Neuronal stem cell (in vitro differentiated cells): ENCODE data around the gene TINCR.
"Not testable (repeated sequence)": the region's sequence is repeated elsewhere in the genome, so short reads cannot be mapped to it uniquely, and the experiment has no call there.

Experiments used
- DNase-seq: peaks from one replicate; pipeline ENCODE4 v3.0.0-alpha.2; 2013; ENCODE audit warnings: low spot score
- H2AFZ ChIP-seq: one replicate; pipeline ENCODE4 v1.6.1; 2013; ENCODE audit warnings: mild to moderate bottlenecking, low read length, inconsistent platforms
- H2AK5ac ChIP-seq: 2 replicates; pipeline ENCODE4 v1.6.1; 2013; ENCODE audit warnings: low read depth, mild to moderate bottlenecking, inconsistent platforms, low read length, moderate library complexity, mixed read lengths
- H2BK120ac ChIP-seq: 2 replicates; pipeline ENCODE4 v1.6.1; 2013; ENCODE audit warnings: low read depth, mild to moderate bottlenecking, inconsistent platforms, low read length, moderate library complexity, mixed read lengths
- H2BK12ac ChIP-seq: one replicate; pipeline ENCODE4 v1.6.1; 2013; ENCODE audit warnings: low read length, inconsistent platforms
- H2BK15ac ChIP-seq: 2 replicates; pipeline ENCODE4 v1.6.1; 2013; ENCODE audit warnings: mild to moderate bottlenecking, low read length, inconsistent platforms, mixed read lengths
- H2BK5ac ChIP-seq: one replicate; pipeline ENCODE4 v1.6.1; 2013; ENCODE audit warnings: inconsistent platforms, mild to moderate bottlenecking, low read length, moderate library complexity
- H3K14ac ChIP-seq: one replicate; pipeline ENCODE4 v1.6.1; 2013; ENCODE audit warnings: low read length, inconsistent platforms
- H3K18ac ChIP-seq: 2 replicates; pipeline ENCODE4 v1.6.1; 2013; ENCODE audit warnings: low read length, inconsistent platforms
- H3K23ac ChIP-seq: 2 replicates; pipeline ENCODE4 v1.6.1; 2013; ENCODE audit warnings: low read depth, mild to moderate bottlenecking, mixed read lengths, low read length, inconsistent platforms; ENCODE audit not compliant: poor library complexity
- H3K27ac ChIP-seq: replicated peaks from 3 replicates; pipeline ENCODE4 v1.5.1; 2013; ENCODE audit warnings: low read length, inconsistent platforms
- H3K27me3 ChIP-seq, 3 experiments: 2 replicates each; pipeline ENCODE4 v1.6.1; 2013; ENCODE audit warnings: low read length in 3 of 3, mild to moderate bottlenecking in 2 of 3, inconsistent platforms in 1 of 3, low read depth in 1 of 3, mixed read lengths in 1 of 3, moderate library complexity in 1 of 3; ENCODE audit not compliant: control insufficient read depth in 3 of 3, insufficient read depth in 3 of 3
- H3K36me3 ChIP-seq, 2 donors: replicated peaks in 1 of 2; 2 replicates each; pipeline ENCODE4 v1.6.1; 2013; ENCODE audit warnings: low read length in 2 of 2; ENCODE audit not compliant: control insufficient read depth in 2 of 2, insufficient read depth in 2 of 2
- H3K4ac ChIP-seq: 2 replicates; pipeline ENCODE4 v1.6.1; 2013; ENCODE audit warnings: inconsistent platforms, mild to moderate bottlenecking, low read length, moderate library complexity
- H3K4me1 ChIP-seq, 2 donors: 1 replicate in 1 of 2; 2 replicates in 1 of 2; pipeline ENCODE4 v1.6.1; 2013; ENCODE audit warnings: low read length in 2 of 2, low read depth in 1 of 2; ENCODE audit not compliant: control insufficient read depth in 2 of 2, insufficient read depth in 1 of 2
- H3K4me2 ChIP-seq: one replicate; pipeline ENCODE4 v1.6.1; 2013; ENCODE audit warnings: mild to moderate bottlenecking, low read length, inconsistent platforms; ENCODE audit not compliant: insufficient read depth, poor library complexity, severe bottlenecking
- H3K4me3 ChIP-seq, 2 donors: 2 replicates each; pipeline ENCODE4 v1.5.1; 2013; ENCODE audit warnings: low read length in 2 of 2, mild to moderate bottlenecking in 2 of 2, inconsistent platforms in 1 of 2, moderate library complexity in 1 of 2
- H3K79me1 ChIP-seq: one replicate; pipeline ENCODE4 v1.6.1; 2013; ENCODE audit warnings: low read depth, mild to moderate bottlenecking, inconsistent platforms, low read length, moderate library complexity
- H3K9ac ChIP-seq: one replicate; pipeline ENCODE4 v1.6.1; 2013; ENCODE audit warnings: mild to moderate bottlenecking, low read depth, low read length, inconsistent platforms; ENCODE audit not compliant: poor library complexity
- H3K9me3 ChIP-seq, 2 donors: replicated peaks in 1 of 2; 2 replicates each; pipeline versions ENCODE3 to v1.6.1; 2013; ENCODE audit warnings: low read length in 2 of 2, mild to moderate bottlenecking in 2 of 2, inconsistent platforms in 1 of 2, low read depth in 1 of 2, mixed read lengths in 1 of 2, moderate library complexity in 1 of 2; ENCODE audit not compliant: control insufficient read depth in 2 of 2, insufficient read depth in 1 of 2
- H4K8ac ChIP-seq: one replicate; pipeline ENCODE4 v1.6.1; 2013; ENCODE audit warnings: low read depth, mild to moderate bottlenecking, inconsistent platforms, low read length, moderate library complexity
- H4K91ac ChIP-seq: one replicate; pipeline ENCODE4 v1.6.1; 2013; ENCODE audit warnings: low read length, low read depth, mild to moderate bottlenecking, inconsistent platforms; ENCODE audit not compliant: poor library complexity
- WGBS, 2 donors: extraction: QIAGEN DNeasy Blood & Tissue Kit; methylation state at CpG; one replicate each; pipeline ENCODE4 v1.1.7; 2013; ENCODE audit warnings: missing lambda C conversion rate in 2 of 2, mixed read lengths in 1 of 2; ENCODE audit not compliant: insufficient read length in 2 of 2, insufficient replicate concordance in 1 of 2; ENCODE audit errors: extremely low coverage in 2 of 2; 5-methylcytosine and 5-hydroxymethylcytosine counted together

The TINCR gene

DNA sequence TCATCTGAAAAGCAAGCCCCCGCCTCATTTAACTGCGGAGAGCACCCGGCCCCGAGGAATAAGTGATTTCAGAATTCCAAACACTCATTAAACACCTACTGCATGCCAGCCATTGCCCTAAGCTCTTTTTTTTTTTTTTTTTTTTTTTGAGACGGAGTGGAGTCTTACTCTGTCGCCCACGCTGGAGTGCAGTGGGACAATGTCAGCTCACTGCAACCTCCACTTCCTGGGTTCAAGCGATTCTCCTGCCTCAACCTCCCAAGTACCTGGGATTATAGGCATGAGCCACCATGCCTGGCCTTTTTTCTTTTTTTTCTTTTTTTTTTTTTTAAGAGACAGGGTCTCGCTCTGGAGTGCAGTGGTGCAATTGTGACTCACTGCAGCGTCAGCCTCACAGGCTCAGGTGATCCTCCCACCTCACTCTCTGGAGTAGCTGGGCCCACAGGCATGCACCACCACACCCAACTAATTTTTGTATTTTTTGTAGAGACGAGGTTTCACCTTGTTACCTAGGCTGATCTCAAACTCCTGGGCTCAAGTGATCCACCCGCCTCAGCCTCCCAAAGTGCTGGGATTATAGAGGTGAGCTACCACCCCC lies 30.7 kb downstream of the TINCR start:
- Histone ChIP-seq H2BK5ac (peak overlapping the region; percentile 90), H2AFZ (peak overlapping the region; percentile 68), H3K27ac (peak overlapping the region; percentile 62), H3K9ac (peak overlapping the region; percentile 12), H2BK15ac (peak overlapping the region; percentile 27), H2BK120ac (peak overlapping the region; percentile 56), H3K18ac (peak overlapping the region; percentile 98), H3K4me2 (peak overlapping the region; percentile 67), H3K9me3 (peaks cover 6 to 20% of the 10 kb centered on the region in 2 donors), H3K4me1 (peaks cover 19 to 24% of the 10 kb centered on the region in 2 donors), H2AK5ac (peak overlapping the region; percentile 78), H2BK12ac (peak overlapping the region; percentile 89)
- H3K23ac ChIP-seq, H4K91ac ChIP-seq, H4K8ac ChIP-seq, H3K79me1 ChIP-seq, DNase-seq, H3K4me3 ChIP-seq, H3K27me3 ChIP-seq, H3K14ac ChIP-seq, H3K4ac ChIP-seq, H3K36me3 ChIP-seq: not testable (repeated sequence)
- no CpG with 5 or more reads among the region's 12 CpGs for WGBS, 2 donors

DNA sequence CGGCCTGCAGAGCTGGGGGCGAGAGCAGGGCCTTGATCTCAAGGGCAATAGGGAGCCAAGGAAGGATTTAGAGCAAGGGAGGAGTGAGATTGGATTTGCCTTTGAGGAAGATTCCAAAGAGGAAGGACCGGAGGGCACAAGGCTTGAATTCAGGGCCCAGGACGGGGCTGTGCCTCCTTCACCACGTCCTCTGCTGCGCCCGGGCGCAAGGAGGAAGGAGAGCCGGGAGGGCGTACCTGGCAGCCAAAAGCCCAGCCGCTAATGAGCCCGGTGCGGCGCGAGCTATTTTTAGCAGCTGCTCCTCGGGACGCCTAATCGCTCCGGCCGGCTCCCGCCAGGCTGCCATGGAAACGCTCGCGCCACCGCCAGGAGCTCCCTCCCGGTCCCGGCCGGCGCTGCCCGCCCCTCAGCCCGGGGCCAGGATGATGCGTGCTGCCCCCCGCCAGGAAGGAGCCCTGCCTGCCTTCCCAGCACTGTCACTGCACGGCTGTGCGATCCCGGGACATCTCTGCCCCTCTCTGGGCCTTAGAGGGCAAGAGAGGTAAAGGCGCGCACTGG lies 31.3 kb downstream of the TINCR start:
- peak overlapping the region; percentile 62 for H2BK15ac ChIP-seq
- peak overlapping the region; percentile 78 for H2AK5ac ChIP-seq
- H3K4me3 ChIP-seq, result no peak overlapping the region
- H2AFZ ChIP-seq, result peak overlapping the region; percentile 68
- no peak overlapping the region for H3K4ac ChIP-seq
- no peaks in the 10 kb centered on the region for H3K36me3 ChIP-seq
- H2BK12ac ChIP-seq, result peak overlapping the region; percentile 89
- no CpG with 5 or more reads among the region's 38 CpGs for WGBS, 2 donors
- H4K91ac ChIP-seq, result no peak overlapping the region
- no peaks in the 10 kb centered on the region for H3K79me1 ChIP-seq
- peak; percentile 85 for DNase-seq
- peak overlapping the region; percentile 78 for H4K8ac ChIP-seq
- no peak overlapping the region for H3K23ac ChIP-seq
- no peak overlapping the region for H3K14ac ChIP-seq
- H3K27ac ChIP-seq, result peak overlapping the region; percentile 92
- peak overlapping the region; percentile 2 for H2BK120ac ChIP-seq
- peak overlapping the region; percentile 67 for H3K4me2 ChIP-seq
- H3K18ac ChIP-seq, result peak overlapping the region; percentile 98
- H3K27me3 ChIP-seq, result no peaks in the 10 kb centered on the region
- peaks cover 19 to 24% of the 10 kb centered on the region in 2 donors for H3K4me1 ChIP-seq
- peaks cover 6 to 20% of the 10 kb centered on the region in 2 donors for H3K9me3 ChIP-seq
- H3K9ac ChIP-seq, result peak overlapping the region; percentile 12
- H2BK5ac ChIP-seq, result peak overlapping the region; percentile 90

DNA sequence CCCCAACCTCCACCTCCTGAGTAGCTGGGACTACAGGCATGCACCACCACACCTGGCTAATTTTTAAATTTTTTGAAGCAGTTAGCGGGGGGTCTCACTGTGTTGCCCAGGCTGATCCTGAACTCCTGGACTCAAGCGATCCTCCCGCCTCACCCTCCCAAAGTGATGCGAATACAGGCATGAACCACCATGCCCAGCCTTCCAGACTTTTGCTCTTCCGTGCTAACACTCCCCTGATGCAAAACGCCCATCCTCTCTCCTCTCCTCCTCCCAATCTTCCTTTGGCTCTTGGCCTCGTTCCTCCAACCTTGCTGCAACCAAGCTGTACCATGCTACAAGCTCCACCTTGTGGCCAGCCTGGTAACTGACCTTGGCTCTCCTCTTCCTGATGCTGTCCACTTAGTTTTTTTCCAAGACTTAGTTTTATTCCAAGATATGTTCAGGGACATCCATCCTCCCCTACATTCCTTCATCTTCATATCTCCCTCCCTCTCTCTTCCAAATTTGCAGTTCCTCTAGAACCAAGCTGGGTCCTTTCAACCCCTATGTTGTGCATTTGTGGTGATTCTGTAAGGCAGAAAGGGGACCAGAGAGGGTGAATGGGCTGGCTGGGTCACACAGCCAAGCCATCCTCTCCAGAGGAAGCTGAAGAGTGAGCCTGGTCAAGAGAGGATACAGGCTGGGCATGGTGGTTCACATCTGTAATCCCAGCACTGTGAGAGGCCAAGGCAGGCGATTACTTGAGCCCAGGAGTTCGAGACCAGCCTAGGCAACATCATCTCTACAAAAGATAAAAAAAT lies 32.8 kb downstream of the TINCR start:
- Histone ChIP-seq H2BK12ac (no peak overlapping the region), H3K27ac (no peak overlapping the region), H3K79me1 (no peaks in the 10 kb centered on the region), H3K9ac (no peak overlapping the region), H2BK15ac (peak overlapping the region; percentile 69), H2BK5ac (no peak overlapping the region), H4K8ac (no peak overlapping the region), H3K23ac (no peak overlapping the region), H3K14ac (no peak overlapping the region), H2AK5ac (peak overlapping the region; percentile 23), H3K18ac (no peak overlapping the region), H3K4ac (no peak overlapping the region), H3K9me3 (peaks cover 6 to 20% of the 10 kb centered on the region in 2 donors), H3K4me1 (peaks cover 19 to 24% of the 10 kb centered on the region in 2 donors), H3K27me3 (no peaks in the 10 kb centered on the region), H4K91ac (no peak overlapping the region), H3K4me3 (no peak overlapping the region), H2BK120ac (no peak overlapping the region), H3K36me3 (no peaks in the 10 kb centered on the region), H3K4me2 (no peak overlapping the region), H2AFZ (no peak overlapping the region)
- no peak for DNase-seq
- WGBS, 2 donors, result no CpG with 5 or more reads among the region's 9 CpGs

- Histone ChIP-seq H3K9ac (no peak overlapping the region), H3K18ac (peak overlapping the region; percentile 65), H3K9me3 (peaks cover 6 to 20% of the 10 kb centered on the region in 2 donors), H4K91ac (no peak overlapping the region), H2BK15ac (peak overlapping the region; percentile 45), H3K23ac (no peak overlapping the region), H2BK5ac (no peak overlapping the region), H3K36me3 (no peaks in the 10 kb centered on the region), H3K4me2 (no peak overlapping the region), H3K27me3 (no peaks in the 10 kb centered on the region), H3K4me3 (no peak overlapping the region), H3K27ac (no peak overlapping the region), H2BK120ac (no peak overlapping the region), H2AFZ (no peak overlapping the region), H4K8ac (no peak overlapping the region), H3K4ac (no peak overlapping the region), H3K4me1 (peaks cover 11 to 16% of the 10 kb centered on the region in 2 donors), H3K79me1 (no peaks in the 10 kb centered on the region), H2BK12ac (no peak overlapping the region), H3K14ac (no peak overlapping the region), H2AK5ac (peak overlapping the region; percentile 76)
- no peak for DNase-seq
- no CpG with 5 or more reads among the region's 3 CpGs for WGBS, 2 donors
These were observed 34.5 kb downstream of the TINCR start for GRCh38 chr19:5533257-5533656.
